K562 (cell line): ENCODE results near the gene DDX50. TPM values are rescaled to one million over a fixed set of nuclear protein-coding genes. Genes with fewer than 3 reads are reported as not detected.

Experiments used
- ATAC-seq: fragments of 200-7000 bp; cut with Tn5 transposase; 3 replicates; pipeline ENCODE4 v1.9.1; 2020; ENCODE audit warnings: moderate library complexity
- BruUV-seq: library from RNA; stranded (reverse); fragments of 400-500 nt; replicated peaks from 2 replicates; lab custom pipeline; 2021; lab: Mats Ljungman, UMichigan
- CTCF ChIA-PET: fragments of 300-600 bp; formaldehyde crosslinking; extraction: SDS; loops from one replicate; lab custom pipeline; 2021; ENCODE audit warnings: low intra/inter-chr PET ratio; lab: Yijun Ruan, JAX
- POLR2A ChIA-PET: fragments of 300-600, 350-650 bp; sonication (Branson Sonifier 250); formaldehyde crosslinking; extraction: SDS; loops from one replicate; lab custom pipeline; 2021; ENCODE audit warnings: antibody characterized with exemption, inconsistent platforms; lab: Yijun Ruan, JAX
- DNase-seq, 4 experiments: peaks; one replicate each; pipeline versions ENCODE4 v3.0.0 to v3.0.0-alpha.2; 2011 to 2018; ENCODE audit warnings: low spot score in 3 of 4, mixed read lengths in 3 of 4; ENCODE audit errors: extremely low read depth in 1 of 4
- FAIRE-seq: peaks from 2 replicates; lab custom pipeline; 2011; peaks lifted over from hg19 to GRCh38; lab: Jason Lieb, UNC
- H2AFZ ChIP-seq: 2 replicates; pipeline ENCODE4 v1.6.0; 2011; ENCODE audit warnings: low read depth, low read length, control low read depth, inconsistent platforms
- H3K27ac ChIP-seq: fragments of 200-600 bp; 3 replicates; pipeline ENCODE4 v1.8.0; 2011; ENCODE audit warnings: low read depth, mild to moderate bottlenecking, control low read depth, inconsistent platforms, low read length, moderate library complexity, mixed read lengths; ENCODE audit errors: extremely low read depth
- H3K27me3 ChIP-seq, 2 experiments: fragments of 300-600 bp in 1 of 2; 2 replicates in 1 of 2; 3 replicates in 1 of 2; pipeline versions ENCODE4 v1.6.0 to v1.8.0; 2011; ENCODE audit warnings: inconsistent platforms in 2 of 2, low read length in 2 of 2, mild to moderate bottlenecking in 1 of 2, mixed read lengths in 1 of 2, moderate library complexity in 1 of 2; ENCODE audit not compliant: control insufficient read depth in 2 of 2, insufficient read depth in 2 of 2
- H3K36me3 ChIP-seq: fragments of 300-600 bp; 3 replicates; pipeline ENCODE4 v1.8.0; 2011; ENCODE audit warnings: mild to moderate bottlenecking, low read length, inconsistent platforms; ENCODE audit not compliant: control insufficient read depth, insufficient read depth
- H3K4me1 ChIP-seq, 2 experiments: fragments of 200-600 bp in 1 of 2; replicated peaks in 1 of 2; 2 replicates in 1 of 2; 3 replicates in 1 of 2; pipeline versions ENCODE4 v1.5.1 to v1.8.0; 2011; ENCODE audit warnings: inconsistent platforms in 2 of 2, low read length in 2 of 2, mild to moderate bottlenecking in 1 of 2, mixed read lengths in 1 of 2, moderate library complexity in 1 of 2; ENCODE audit not compliant: control insufficient read depth in 2 of 2, insufficient read depth in 2 of 2
- H3K4me2 ChIP-seq: 2 replicates; pipeline ENCODE4 v1.6.1; 2011; ENCODE audit warnings: low read length, control low read depth, inconsistent platforms, mixed read lengths; ENCODE audit not compliant: insufficient read depth
- H3K4me3 ChIP-seq: fragments of 200-600 bp; sonication (generic), shearing (Covaris generic); 2 replicates; pipeline ENCODE4 v1.5.1; 2016; ENCODE audit warnings: control low read depth, inconsistent platforms
- H3K79me2 ChIP-seq: fragments of 200-600 bp; 3 replicates; pipeline ENCODE4 v1.8.0; 2011; ENCODE audit warnings: low read length, inconsistent platforms; ENCODE audit not compliant: control insufficient read depth, insufficient read depth
- H3K9ac ChIP-seq, 2 experiments: 2 replicates each; pipeline versions ENCODE4 v1.6.0 to v1.6.1; 2011; ENCODE audit warnings: low read depth in 2 of 2, low read length in 2 of 2, control low read depth in 1 of 2, inconsistent platforms in 1 of 2, mild to moderate bottlenecking in 1 of 2, mixed read lengths in 1 of 2; ENCODE audit not compliant: insufficient read depth in 1 of 2
- H3K9me1 ChIP-seq: one replicate; pipeline ENCODE4 v1.6.0; 2011; ENCODE audit warnings: inconsistent platforms, mild to moderate bottlenecking, low read length, moderate library complexity; ENCODE audit not compliant: control insufficient read depth, insufficient read depth
- H3K9me3 ChIP-seq: replicated peaks from 2 replicates; pipeline ENCODE4 v1.5.1; 2011; ENCODE audit warnings: low read depth, low read length, inconsistent platforms; ENCODE audit not compliant: control insufficient read depth, insufficient read depth
- H4K20me1 ChIP-seq: replicated peaks from 2 replicates; pipeline ENCODE4 v1.6.1; 2011; ENCODE audit warnings: low read length, inconsistent platforms, mixed read lengths; ENCODE audit not compliant: control insufficient read depth, insufficient read depth
- DNMT1 ChIP-seq: fragments of 450-650 bp; IDR thresholded peaks from 2 replicates; pipeline ENCODE4 v1.6.1; 2016; ENCODE audit warnings: antibody characterized with exemption, mild to moderate bottlenecking
- POLR2H ChIP-seq: IDR thresholded peaks from 2 replicates; pipeline ENCODE4 v1.6.1; 2016; ENCODE audit warnings: missing genetic modification characterization, low read depth, mild to moderate bottlenecking, control low read depth, missing compliant biosample characterization, moderate library complexity
- WGBS: fragments of 100-300 bp; shearing (Covaris generic); methylation state at CpG from one replicate; pipeline ENCODE4 v1.1.6; 2016; ENCODE audit warnings: low coverage, mixed read lengths; ENCODE audit not compliant: insufficient coverage; ENCODE audit errors: missing lambda C conversion rate; 5-methylcytosine and 5-hydroxymethylcytosine counted together
- in situ Hi-C: fragments of 300-500 bp; cut with MboI; formaldehyde crosslinking; loops from 4 replicates; pipeline ENCODE4 v1.15.0; 2018; ENCODE audit warnings: inconsistent platforms, mixed read lengths
- intact Hi-C: fragments of 100-400 bp; cut with micrococcal nuclease; formaldehyde crosslinking; loops from 2 replicates; pipeline ENCODE4 v1.14.2; 2022
- polyA plus RNA-seq, 8 experiments: library from polyadenylated mRNA; depleted of rRNA in 4 of 8; stranded (reverse) in 5 of 8; unstranded in 3 of 8; fragments of >200 nt; fragmentation: Nextera tagmentation in 2 of 8; fragmentation: Illumina TruSeq in 1 of 8; extraction: Ambion mirVana in 2 of 8; extraction: Trizol in 1 of 8; gene quantifications; 2 replicates each; pipeline versions ENCODE4 v1.2.1 to v1.2.3, GENCODE V29; 2011 to 2014; ENCODE audit warnings: inconsistent platforms in 1 of 8, missing spikeins in 1 of 8
- total RNA-seq, 7 experiments: library from RNA; depleted of rRNA in 6 of 7; stranded (reverse); fragments of >200 nt in 6 of 7; fragmentation: Illumina TruSeq in 2 of 7; extraction: Trizol in 2 of 7; gene quantifications; 2 replicates each; pipeline versions ENCODE4 v1.2.1 to v1.2.3, GENCODE V29; 2011 to 2021; ENCODE audit warnings: low replicate concordance in 1 of 7
- TF ChIP-seq, protein P1 (sequence below): sonication (generic); formaldehyde crosslinking; IDR thresholded peaks from 2 replicates; pipeline ENCODE4 v1.8.1; 2023; ENCODE audit warnings: mild to moderate bottlenecking, missing genetic modification reagents
- TF ChIP-seq, protein P2 (sequence below): fragments of 200-400 bp; formaldehyde crosslinking; IDR thresholded peaks from 2 replicates; pipeline ENCODE4 v1.6.1; 2017; ENCODE audit warnings: mild to moderate bottlenecking, low read depth, low read length, moderate library complexity

The DDX50 gene
- total and polyA plus RNA-seq, 9 of the 15 experiments (the other 6 are each of a cell fraction or from before 2014, with no cell fraction given) = 36.7 to 86.8 (median 57.4) TPM

DNA sequence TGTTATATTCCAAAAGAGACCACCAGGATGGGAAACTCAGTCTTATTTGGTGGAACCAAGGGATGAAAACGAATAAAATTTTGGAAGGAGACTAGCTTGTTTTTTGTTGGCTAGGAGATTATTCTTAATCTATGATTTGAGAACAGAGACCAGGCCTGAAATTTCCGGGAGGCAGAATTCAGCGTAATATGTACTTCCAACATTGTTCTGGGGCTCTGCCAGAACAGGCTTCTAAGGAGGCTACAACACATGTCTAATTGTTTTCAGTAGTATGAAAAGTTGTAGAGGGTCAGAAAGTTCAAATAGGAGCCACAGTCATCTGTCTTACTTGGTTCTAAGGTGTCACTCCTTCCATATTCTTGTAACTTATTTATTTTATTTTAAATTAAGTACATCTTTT, 56.5 kb downstream of the DDX50 start:
- no TSS peak for BruUV-seq
- Histone ChIP-seq H3K4me2 (peak overlapping the region; percentile 97), H3K36me3 (peaks cover 56% of the 10 kb centered on the region), H3K4me3 (peak overlapping the region; percentile 93), H4K20me1 (peaks cover 28% of the 10 kb centered on the region; the same call in 1 of the 2 replicates), H3K27me3 (no peaks in the 10 kb centered on the region), H3K4me1 (peaks cover 22% of the 10 kb centered on the region in 2 experiments; a peak in 4 of 5 replicates), H3K27ac (peak overlapping the region; percentile 95), H3K9me3 (no peaks in the 10 kb centered on the region), H3K9ac (peak overlapping the region; percentile 85 to 99), H3K79me2 (peaks cover 83% of the 10 kb centered on the region), H3K9me1 (no peaks in the 10 kb centered on the region), H2AFZ (no peak overlapping the region)
- intact Hi-C loops = loop anchor here (2.0 kb wide), 1 partner anchor 131 kb away; the partner anchor contains the start of gene SRGN
- in situ Hi-C loops = no loop called here
- ChIA-PET POLR2A (interaction anchor here (0.7 to 8.6 kb wide), 10 partner anchors 9 to 153 kb away, joined by 3 to 99 read pairs (median 8); no protein-coding TSS in a partner anchor), CTCF (no interaction called here)
- 0% methylated on average over 3 of the region's 3 CpGs for WGBS
- DNase-seq (peak in 1 of 4 experiments; percentile 36), ATAC-seq (no peak), FAIRE-seq (no peak)
- TF ChIP-seq POLR2H (0 out of 2 replicates have a peak, but pooled peaks have one; percentile 1), DNMT1 (0 out of 2 replicates have a peak, but pooled peaks have one; percentile 1)
- TF ChIP-seq, protein P1, sequence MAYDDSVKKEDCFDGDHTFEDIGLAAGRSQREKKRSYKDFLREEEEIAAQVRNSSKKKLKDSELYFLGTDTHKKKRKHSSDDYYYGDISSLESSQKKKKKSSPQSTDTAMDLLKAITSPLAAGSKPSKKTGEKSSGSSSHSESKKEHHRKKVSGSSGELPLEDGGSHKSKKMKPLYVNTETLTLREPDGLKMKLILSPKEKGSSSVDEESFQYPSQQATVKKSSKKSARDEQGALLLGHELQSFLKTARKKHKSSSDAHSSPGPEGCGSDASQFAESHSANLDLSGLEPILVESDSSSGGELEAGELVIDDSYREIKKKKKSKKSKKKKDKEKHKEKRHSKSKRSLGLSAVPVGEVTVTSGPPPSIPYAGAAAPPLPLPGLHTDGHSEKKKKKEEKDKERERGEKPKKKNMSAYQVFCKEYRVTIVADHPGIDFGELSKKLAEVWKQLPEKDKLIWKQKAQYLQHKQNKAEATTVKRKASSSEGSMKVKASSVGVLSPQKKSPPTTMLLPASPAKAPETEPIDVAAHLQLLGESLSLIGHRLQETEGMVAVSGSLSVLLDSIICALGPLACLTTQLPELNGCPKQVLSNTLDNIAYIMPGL (CRISPR knock-in tag) = 0 out of 2 replicates have a peak, but pooled peaks have one; percentile 11
- TF ChIP-seq, protein P2, sequence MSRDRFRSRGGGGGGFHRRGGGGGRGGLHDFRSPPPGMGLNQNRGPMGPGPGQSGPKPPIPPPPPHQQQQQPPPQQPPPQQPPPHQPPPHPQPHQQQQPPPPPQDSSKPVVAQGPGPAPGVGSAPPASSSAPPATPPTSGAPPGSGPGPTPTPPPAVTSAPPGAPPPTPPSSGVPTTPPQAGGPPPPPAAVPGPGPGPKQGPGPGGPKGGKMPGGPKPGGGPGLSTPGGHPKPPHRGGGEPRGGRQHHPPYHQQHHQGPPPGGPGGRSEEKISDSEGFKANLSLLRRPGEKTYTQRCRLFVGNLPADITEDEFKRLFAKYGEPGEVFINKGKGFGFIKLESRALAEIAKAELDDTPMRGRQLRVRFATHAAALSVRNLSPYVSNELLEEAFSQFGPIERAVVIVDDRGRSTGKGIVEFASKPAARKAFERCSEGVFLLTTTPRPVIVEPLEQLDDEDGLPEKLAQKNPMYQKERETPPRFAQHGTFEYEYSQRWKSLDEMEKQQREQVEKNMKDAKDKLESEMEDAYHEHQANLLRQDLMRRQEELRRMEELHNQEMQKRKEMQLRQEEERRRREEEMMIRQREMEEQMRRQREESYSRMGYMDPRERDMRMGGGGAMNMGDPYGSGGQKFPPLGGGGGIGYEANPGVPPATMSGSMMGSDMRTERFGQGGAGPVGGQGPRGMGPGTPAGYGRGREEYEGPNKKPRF = no peak
